Hindlimb muscle (tissue), 1 donor: Measurements from ENCODE around the gene IFNA21. TPM values are rescaled to one million over a fixed set of nuclear protein-coding genes. Genes with fewer than 3 reads are reported as not detected.
"Not testable (repeated sequence)": the region's sequence is repeated elsewhere in the genome, so short reads cannot be mapped to it uniquely, and the experiment has no call there.

Source experiments
- DNase-seq: peaks from one replicate; pipeline ENCODE4 v3.0.0-alpha.2; 2013
- polyA plus RNA-seq: library from polyadenylated mRNA; unstranded; fragments of 120-200 nt; gene quantifications from one replicate; pipeline ENCODE4 v1.2.1, GENCODE V29; 2013; ENCODE audit not compliant: insufficient read length

The IFNA21 gene
- not detected for polyA plus RNA-seq

GRCh38 chr9:21166560-21166959 is at the start of gene IFNA21:
TSS of gene IFNA21 (minus strand) at chr9:21166660. CDS start at chr9:21166612, 48 bp downstream.
- DNase-seq: not testable (repeated sequence)

- not testable (repeated sequence) for DNase-seq
These were observed 47.2 kb upstream of the IFNA21 start for GRCh38 chr9:21213411-21214326.

- DNase-seq: not testable (repeated sequence)
These were observed 45.7 kb upstream of the IFNA21 start for GRCh38 chr9:21212160-21212559.

- not testable (repeated sequence) for DNase-seq
These were observed 44.3 kb upstream of the IFNA21 start for GRCh38 chr9:21210782-21211181.

- DNase-seq: no peak
These were observed 43.9 kb upstream of the IFNA21 start for GRCh38 chr9:21210311-21210710.

- not testable (repeated sequence) for DNase-seq
These were observed 40.6 kb upstream of the IFNA21 start, which contains the start of gene IFNA10 for GRCh38 chr9:21207043-21207442. TSS of gene IFNA10 (minus strand) at chr9:21207143. CDS start at chr9:21207097, 46 bp downstream.

GRCh38 chr9:21205204-21205603 is 38.7 kb upstream of the IFNA21 start:
- no peak for DNase-seq

GRCh38 chr9:21202105-21202504 is 35.6 kb upstream of the IFNA21 start, which contains the start of gene IFNA7:
TSS of gene IFNA7 (minus strand) at chr9:21202205. CDS start at chr9:21202165, 40 bp downstream.
- DNase-seq: not testable (repeated sequence)

- DNase-seq: not testable (repeated sequence)
These were observed 28.7 kb upstream of the IFNA21 start for GRCh38 chr9:21194867-21195776.

GRCh38 chr9:21187487-21187886 is 21.0 kb upstream of the IFNA21 start, which contains the start of gene IFNA4:
TSS of gene IFNA4 (minus strand) at chr9:21187587. CDS start at chr9:21187531, 56 bp downstream.
- DNase-seq: not testable (repeated sequence)

GRCh38 chr9:21182810-21183736 is 16.6 kb upstream of the IFNA21 start:
- DNase-seq: not testable (repeated sequence)

GRCh38 chr9:21174671-21175070 is 8.2 kb upstream of the IFNA21 start:
- DNase-seq: no peak

- no peak for DNase-seq
These were observed 5.7 kb upstream of the IFNA21 start for GRCh38 chr9:21172156-21172555.

- DNase-seq: no peak
These were observed 4.9 kb upstream of the IFNA21 start for GRCh38 chr9:21171351-21171750.

GRCh38 chr9:21165516-21165915 is 944 bp downstream of the IFNA21 start:
- no peak for DNase-seq

- no peak for DNase-seq
These were observed 6.3 kb downstream of the IFNA21 start for GRCh38 chr9:21160178-21160577.

- no peak for DNase-seq
These were observed 11.0 kb downstream of the IFNA21 start for GRCh38 chr9:21155501-21155900.

- DNase-seq: peak; percentile 9
These were observed 12.3 kb downstream of the IFNA21 start for GRCh38 chr9:21154018-21154608.

- DNase-seq: no peak
These were observed 13.0 kb downstream of the IFNA21 start for GRCh38 chr9:21153336-21154017.

- no peak for DNase-seq
These were observed 21.9 kb downstream of the IFNA21 start for GRCh38 chr9:21144603-21145002.
